K562 (cell line): Measurements from ENCODE around the gene C9. TPM values are rescaled to one million over a fixed set of nuclear protein-coding genes. Genes with fewer than 3 reads are reported as not detected.

ENCODE experiments used
- AFF4 ChIP-seq: sonication (generic); formaldehyde crosslinking; IDR thresholded peaks from 2 replicates; pipeline ENCODE4 v1.8.0; 2023; ENCODE audit warnings: mild to moderate bottlenecking, missing genetic modification reagents
- ATF1 ChIP-seq, 2 experiments: fragments of 450-650 bp in 1 of 2; IDR thresholded peaks; 2 replicates each; pipeline ENCODE4 v1.6.1; 2016; ENCODE audit warnings: missing compliant biosample characterization in 1 of 2, missing genetic modification characterization in 1 of 2
- ETV5 ChIP-seq: sonication (generic); formaldehyde crosslinking; IDR thresholded peaks from 2 replicates; pipeline ENCODE4 v1.4.0; 2020; ENCODE audit warnings: low read depth, mild to moderate bottlenecking, missing genetic modification reagents
- FOSL1 ChIP-seq: fragments of 200-800 bp; sonication (Bioruptor generic); conservative IDR thresholded peaks from 2 replicates; pipeline ENCODE4 v1.6.1; 2016; ENCODE audit warnings: missing genetic modification characterization, missing compliant biosample characterization
- GABPB2 ChIP-seq: fragments of 250-450 bp; sonication (Bioruptor Pico); conservative IDR thresholded peaks from 2 replicates; pipeline ENCODE4 v1.5.1; 2021; ENCODE audit warnings: mild to moderate bottlenecking
- GATA2 ChIP-seq: sonication (generic); formaldehyde crosslinking; IDR thresholded peaks from 2 replicates; pipeline ENCODE4 v1.4.0; 2020; ENCODE audit warnings: mild to moderate bottlenecking, missing genetic modification reagents
- HMBOX1 ChIP-seq: sonication (generic); IDR thresholded peaks from 2 replicates; pipeline ENCODE4 v1.6.1; 2016
- HNRNPL ChIP-seq: fragments of 200-400 bp; formaldehyde crosslinking; IDR thresholded peaks from 2 replicates; pipeline ENCODE4 v1.6.1; 2017; ENCODE audit warnings: low read depth, mild to moderate bottlenecking, low read length
- IFI16 ChIP-seq: fragments of 250-450 bp; sonication (Bioruptor Pico); IDR thresholded peaks from 2 replicates; pipeline ENCODE4 v2.1.2; 2022; ENCODE audit warnings: mild to moderate bottlenecking, inconsistent platforms
- KLF6 ChIP-seq: fragments of 250-450 bp; sonication (Bioruptor Pico); IDR thresholded peaks from 2 replicates; pipeline ENCODE4 v1.4.0; 2020; ENCODE audit warnings: mild to moderate bottlenecking, moderate library complexity, borderline replicate concordance
- MAFF ChIP-seq: IDR thresholded peaks from 2 replicates; pipeline ENCODE4 v1.6.1; 2012; ENCODE audit warnings: low read length, improper control_type of control experiment
- MIER1 ChIP-seq: fragments of 450-650 bp; IDR thresholded peaks from 2 replicates; pipeline ENCODE4 v1.6.1; 2016; ENCODE audit warnings: antibody characterized with exemption, mild to moderate bottlenecking, low read depth
- RCOR1 ChIP-seq, 2 experiments: IDR thresholded peaks; 2 replicates each; pipeline ENCODE4 v1.6.1; 2012; ENCODE audit warnings: low read depth in 2 of 2, low read length in 2 of 2, borderline replicate concordance in 1 of 2, improper control_type of control experiment in 1 of 2
- TEAD4 ChIP-seq, 2 experiments: sonication (generic) in 1 of 2; formaldehyde crosslinking in 1 of 2; IDR thresholded peaks; 2 replicates each; pipeline versions ENCODE4 v1.6.1 to v1.8.0; 2012 to 2022; ENCODE audit warnings: borderline replicate concordance in 1 of 2, inconsistent platforms in 1 of 2, low read length in 1 of 2, mild to moderate bottlenecking in 1 of 2, missing genetic modification reagents in 1 of 2
- ZBTB11 ChIP-seq, 3 experiments: fragments of 200-800 bp in 1 of 3; fragments of 250-450 bp in 1 of 3; fragments of 450-650 bp in 1 of 3; sonication (Bioruptor Pico) in 1 of 3; sonication (Bioruptor generic) in 1 of 3; formaldehyde crosslinking in 1 of 3; IDR thresholded peaks; 2 replicates each; pipeline versions ENCODE4 v1.6.1 to v1.8.0; 2016 to 2022; ENCODE audit warnings: mild to moderate bottlenecking in 2 of 3, missing genetic modification characterization in 2 of 3, missing compliant biosample characterization in 1 of 3, moderate library complexity in 1 of 3
- ZC3H8 ChIP-seq: fragments of 450-650 bp; IDR thresholded peaks from 2 replicates; pipeline ENCODE4 v1.6.1; 2017
- ZNF639 ChIP-seq, 2 experiments: fragments of 200-800 bp in 1 of 2; sonication (Bioruptor generic) in 1 of 2; sonication (generic) in 1 of 2; formaldehyde crosslinking in 1 of 2; IDR thresholded peaks in 1 of 2; conservative IDR thresholded peaks in 1 of 2; 2 replicates each; pipeline versions ENCODE4 v1.5.0 to v1.6.1; 2016 to 2020; ENCODE audit warnings: missing compliant biosample characterization in 1 of 2, missing genetic modification characterization in 1 of 2, missing genetic modification reagents in 1 of 2
- polyA plus RNA-seq, 8 experiments: library from polyadenylated mRNA; depleted of rRNA in 4 of 8; stranded (reverse) in 5 of 8; unstranded in 3 of 8; fragments of >200 nt; fragmentation: Nextera tagmentation in 2 of 8; fragmentation: Illumina TruSeq in 1 of 8; extraction: Ambion mirVana in 2 of 8; extraction: Trizol in 1 of 8; gene quantifications; 2 replicates each; pipeline versions ENCODE4 v1.2.1 to v1.2.3, GENCODE V29; 2011 to 2014; ENCODE audit warnings: inconsistent platforms in 1 of 8, missing spikeins in 1 of 8
- total RNA-seq, 7 experiments: library from RNA; depleted of rRNA in 6 of 7; stranded (reverse); fragments of >200 nt in 6 of 7; fragmentation: Illumina TruSeq in 2 of 7; extraction: Trizol in 2 of 7; gene quantifications; 2 replicates each; pipeline versions ENCODE4 v1.2.1 to v1.2.3, GENCODE V29; 2011 to 2021; ENCODE audit warnings: low replicate concordance in 1 of 7

The C9 gene
- total and polyA plus RNA-seq, 9 of the 15 experiments (the other 6 are each of a cell fraction or from before 2014, with no cell fraction given): 0.08 to 0.38 TPM; not detected in 7

GRCh38 chr5:39266442-39266841 lies 97.9 kb downstream of the C9 start (continued):
- 0 out of 4 replicates have a peak, but pooled peaks of 1 of the 2 experiments have one; percentile 41 for TF ChIP-seq ZNF639 (CRISPR knock-in tag; conservative IDR thresholded peaks at IDR 0.05 in 1 of 2, IDR thresholded peaks at IDR 0.05 in 1 of 2)
- TF ChIP-seq KLF6: 0 out of 2 replicates have a peak, but pooled peaks have one; percentile 27
- TF ChIP-seq GATA2 (CRISPR knock-in tag): no peak
- TF ChIP-seq MAFF: peak; percentile 62; the same call in 1 of the 2 replicates
- TF ChIP-seq ZC3H8: no peak
- TF ChIP-seq AFF4 (CRISPR knock-in tag): no peak
- no peak for TF ChIP-seq ATF1 (CRISPR knock-in tag; IDR thresholded peaks at IDR 0.05)
- TF ChIP-seq ATF1 (tag; IDR thresholded peaks at IDR 0.05): peak; percentile 16; the same call in 1 of the 2 replicates
- TF ChIP-seq IFI16 (CRISPR knock-in tag): no peak
- TF ChIP-seq GABPB2: no peak
- TF ChIP-seq HNRNPL: no peak
- TF ChIP-seq MIER1: no peak
- TF ChIP-seq TEAD4 (IDR thresholded peaks at IDR 0.05; ENCODE audit: low read length): peak; percentile 20; the same call in 1 of the 2 replicates
- TF ChIP-seq TEAD4 (CRISPR knock-in tag; IDR thresholded peaks at IDR 0.05; ENCODE audit: borderline replicate concordance): no peak
- peak in 1 of 2 experiments; percentile 54; a peak in 1 of 4 replicates for TF ChIP-seq RCOR1 (IDR thresholded peaks at IDR 0.05; ENCODE audit: borderline replicate concordance in 1 of 2, low read depth in 2 of 2, low read length in 2 of 2)
- TF ChIP-seq FOSL1 (tag): 0 out of 2 replicates have a peak, but pooled peaks have one; percentile 36
- TF ChIP-seq ETV5 (CRISPR knock-in tag): 0 out of 2 replicates have a peak, but pooled peaks have one; percentile 46
- TF ChIP-seq HMBOX1: no peak
- peak in 2 of 3 experiments; percentile 54 to 90; a peak in 4 of 6 replicates for TF ChIP-seq ZBTB11 (CRISPR knock-in tag; IDR thresholded peaks at IDR 0.05)
